Measurements from ENCODE around the gene ARHGAP24. TPM values are rescaled to one million over a fixed set of nuclear protein-coding genes. Genes with fewer than 3 reads are reported as not detected.
"Not testable (repeated sequence)": the region's sequence is repeated elsewhere in the genome, so short reads cannot be mapped to it uniquely, and the experiment has no call there.

ARHGAP24 gene
- total and polyA plus RNA-seq, 12 donors = 6.7 to 35.5 (median 23.9) TPM

DNA sequence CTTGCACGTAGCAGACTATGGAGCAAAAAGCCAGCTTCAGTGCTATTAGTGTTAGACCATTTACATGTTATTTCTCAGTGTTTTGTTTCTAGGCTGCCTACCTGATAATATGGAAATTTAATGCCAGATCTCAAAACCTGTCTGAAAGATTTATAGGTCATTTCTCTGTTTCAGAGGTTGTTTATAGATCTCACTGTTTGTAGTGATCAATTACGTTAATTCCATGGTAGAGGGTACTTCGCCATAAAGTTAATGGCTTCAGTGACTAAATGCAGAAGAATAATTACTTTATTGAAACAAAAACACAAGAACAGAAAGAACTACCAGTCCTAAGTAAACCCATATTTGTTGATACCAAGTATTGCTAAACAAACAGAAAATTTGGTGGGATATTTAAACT, 420.8 kb downstream of the ARHGAP24 start:
- Histone ChIP-seq H3K9me3 (no peaks in the 10 kb centered on the region), H3K4me1 (peaks cover 0 to 11% (median 0%) of the 10 kb centered on the region in 9 donors), H3K27ac (no peak overlapping the region), H3K4me3 (no peak overlapping the region), H3K27me3 (no peaks in the 10 kb centered on the region), H3K36me3 (no peaks in the 10 kb centered on the region)
- ATAC-seq (no peak), DNase-seq (no peak)
- TF ChIP-seq, protein P1, sequence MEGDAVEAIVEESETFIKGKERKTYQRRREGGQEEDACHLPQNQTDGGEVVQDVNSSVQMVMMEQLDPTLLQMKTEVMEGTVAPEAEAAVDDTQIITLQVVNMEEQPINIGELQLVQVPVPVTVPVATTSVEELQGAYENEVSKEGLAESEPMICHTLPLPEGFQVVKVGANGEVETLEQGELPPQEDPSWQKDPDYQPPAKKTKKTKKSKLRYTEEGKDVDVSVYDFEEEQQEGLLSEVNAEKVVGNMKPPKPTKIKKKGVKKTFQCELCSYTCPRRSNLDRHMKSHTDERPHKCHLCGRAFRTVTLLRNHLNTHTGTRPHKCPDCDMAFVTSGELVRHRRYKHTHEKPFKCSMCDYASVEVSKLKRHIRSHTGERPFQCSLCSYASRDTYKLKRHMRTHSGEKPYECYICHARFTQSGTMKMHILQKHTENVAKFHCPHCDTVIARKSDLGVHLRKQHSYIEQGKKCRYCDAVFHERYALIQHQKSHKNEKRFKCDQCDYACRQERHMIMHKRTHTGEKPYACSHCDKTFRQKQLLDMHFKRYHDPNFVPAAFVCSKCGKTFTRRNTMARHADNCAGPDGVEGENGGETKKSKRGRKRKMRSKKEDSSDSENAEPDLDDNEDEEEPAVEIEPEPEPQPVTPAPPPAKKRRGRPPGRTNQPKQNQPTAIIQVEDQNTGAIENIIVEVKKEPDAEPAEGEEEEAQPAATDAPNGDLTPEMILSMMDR (IDR thresholded peaks at IDR 0.05) = no peak
- 96 to 97% methylated on average over 3 of the region's 3 CpGs for WGBS, 2 donors
- intact Hi-C loops (cut with DNase I) = no loop called here

DNA sequence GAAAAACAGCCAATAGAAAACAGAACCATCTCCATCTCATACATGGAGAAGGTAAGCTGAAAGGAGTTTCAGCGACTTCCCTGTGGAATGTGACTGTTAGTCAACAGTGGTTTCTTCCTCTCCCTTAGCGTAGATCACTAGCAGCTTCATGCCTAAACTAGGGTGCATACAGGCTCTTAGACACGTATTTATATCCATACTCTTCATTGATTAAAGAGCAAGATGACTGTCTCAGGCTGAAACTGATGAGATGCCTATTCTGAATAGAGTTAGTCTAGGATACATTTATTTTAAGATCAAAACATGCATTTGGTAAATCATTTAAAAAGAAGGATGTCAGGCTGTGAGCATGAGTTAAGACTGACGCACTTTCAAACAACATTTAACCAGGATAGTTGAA, 423.3 kb downstream of the ARHGAP24 start:
- DNase-seq (no peak), ATAC-seq (no peak)
- H3K4me3 ChIP-seq = no peak overlapping the region
- no peaks in the 10 kb centered on the region for H3K27me3 ChIP-seq
- H3K36me3 ChIP-seq = no peaks in the 10 kb centered on the region
- TF ChIP-seq, protein P1 (IDR thresholded peaks at IDR 0.05) = no peak
- intact Hi-C loops (cut with DNase I) = no loop called here
- peaks cover 0 to 11% (median 0%) of the 10 kb centered on the region in 9 donors for H3K4me1 ChIP-seq
- H3K27ac ChIP-seq = no peak overlapping the region
- H3K9me3 ChIP-seq = no peaks in the 10 kb centered on the region
- 83 to 97% methylated on average over 4 of the region's 4 CpGs for WGBS, 2 donors

DNA sequence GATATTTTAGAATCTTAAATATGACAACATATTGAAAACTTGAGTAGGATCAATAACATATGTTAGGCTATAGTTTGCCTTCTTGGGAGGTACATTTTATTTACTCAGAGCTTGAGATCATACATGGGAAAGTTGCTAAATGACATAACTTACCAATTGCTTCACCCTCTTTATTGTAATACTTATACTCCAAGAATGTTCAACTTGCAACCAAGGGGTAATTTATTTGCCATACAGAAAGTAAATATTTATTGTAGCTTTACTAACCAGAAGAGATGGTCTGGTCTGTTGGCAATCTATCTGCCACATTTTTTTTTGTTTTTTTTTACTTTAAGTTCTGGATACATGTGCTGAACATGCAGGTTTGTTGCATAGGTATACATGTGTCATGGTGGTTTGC, 426.6 kb downstream of the ARHGAP24 start:
- H3K4me3 ChIP-seq = no peak overlapping the region
- DNase-seq (no peak), ATAC-seq (no peak)
- H3K4me1 ChIP-seq = peaks cover 0 to 18% (median 5%) of the 10 kb centered on the region in 9 donors
- no peaks in the 10 kb centered on the region for H3K36me3 ChIP-seq
- TF ChIP-seq, protein P1 (IDR thresholded peaks at IDR 0.05) = no peak
- H3K27me3 ChIP-seq = no peaks in the 10 kb centered on the region
- H3K27ac ChIP-seq = no peak overlapping the region
- no peaks in the 10 kb centered on the region for H3K9me3 ChIP-seq
- intact Hi-C loops (cut with DNase I) = no loop called here

DNA sequence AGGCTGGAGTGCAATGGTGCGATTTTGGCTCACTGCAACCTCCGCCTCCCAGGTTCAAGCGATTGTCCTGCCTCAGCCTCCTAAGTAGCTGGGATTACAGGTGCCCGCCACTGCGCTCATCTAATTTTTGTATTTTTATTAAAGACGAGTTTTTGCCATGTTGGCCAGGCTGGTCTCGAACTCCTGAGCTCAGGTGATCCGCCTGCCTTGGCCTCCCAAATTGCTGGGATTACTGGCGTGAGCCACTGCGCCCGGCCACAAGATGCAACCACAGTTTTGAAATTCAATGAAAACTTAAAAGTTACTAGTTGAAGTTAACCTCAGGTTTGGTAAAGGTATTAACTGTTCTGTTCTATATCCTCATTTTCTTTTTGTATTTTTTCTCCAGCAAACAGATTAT, 427.7 kb downstream of the ARHGAP24 start:
- H3K4me1 ChIP-seq = peaks cover 0 to 18% (median 5%) of the 10 kb centered on the region in 9 donors
- H3K36me3 ChIP-seq; ATAC-seq; H3K4me3 ChIP-seq; H3K27ac ChIP-seq; DNase-seq; H3K9me3 ChIP-seq; H3K27me3 ChIP-seq; intact Hi-C loops (cut with DNase I): not testable (repeated sequence)
- 95 to 99% methylated on average over 11 of the region's 11 CpGs for WGBS, 2 donors

DNA sequence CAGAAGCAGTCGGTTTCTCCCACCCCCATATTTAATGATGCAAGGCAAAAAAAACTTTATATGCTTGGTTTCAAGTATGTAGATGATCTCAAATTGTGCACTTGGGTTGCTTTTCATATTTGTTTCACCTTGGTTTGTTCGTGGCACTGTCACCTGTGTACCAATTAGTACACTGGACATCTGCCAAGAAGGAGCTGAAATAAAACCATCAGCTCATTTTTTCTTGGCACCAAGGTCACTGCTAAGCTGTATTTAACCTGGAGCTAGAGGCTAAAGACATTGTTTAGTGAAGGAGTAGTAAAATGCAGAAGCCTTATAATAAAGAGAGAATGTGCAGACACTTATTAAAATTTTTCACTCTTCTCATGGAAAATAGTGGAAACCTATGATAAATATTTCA, 430.8 kb downstream of the ARHGAP24 start:
- H3K4me3 ChIP-seq = no peak overlapping the region
- no peak for DNase-seq
- intact Hi-C loops (cut with DNase I) = no loop called here

More for the DNA sequence above, 430.8 kb downstream of the ARHGAP24 start:
- H3K27ac ChIP-seq = no peak overlapping the region
- ATAC-seq = no peak
- H3K4me1 ChIP-seq = peaks cover 0 to 16% (median 3%) of the 10 kb centered on the region in 9 donors
- no peaks in the 10 kb centered on the region for H3K36me3 ChIP-seq
- H3K9me3 ChIP-seq = no peaks in the 10 kb centered on the region
- H3K27me3 ChIP-seq = no peaks in the 10 kb centered on the region
- TF ChIP-seq, protein P1 (IDR thresholded peaks at IDR 0.05) = no peak
- 64 to 73% methylated on average over 2 of the region's 2 CpGs for WGBS, 2 donors
